Activated CD4-positive, alpha-beta T cell treated with anti-CD3 and anti-CD28 coated beads, Interleukin-2, Interleukin-6, amounts not matched to agents 100 ng/mL and 50 ng/mL, durations not matched to agents 16 hours and 8 hours (primary cell): ENCODE data around the gene NEURL4.
"Not testable (repeated sequence)": the region's sequence is repeated elsewhere in the genome, so short reads cannot be mapped to it uniquely, and the experiment has no call there.

Experiments
- DNase-seq: peaks from one replicate; pipeline ENCODE4 v3.0.0-alpha.2; 2020

The NEURL4 gene

GRCh38 chr17:7346761-7347614, 17.9 kb upstream of the NEURL4 start:
- DNase-seq = no peak

GRCh38 chr17:7343250-7343649, 14.1 kb upstream of the NEURL4 start:
- DNase-seq = no peak

GRCh38 chr17:7341842-7342241, 12.7 kb upstream of the NEURL4 start:
- DNase-seq = no peak

- DNase-seq = no peak
Measured at GRCh38 chr17:7340179-7340578, 11.0 kb upstream of the NEURL4 start.

GRCh38 chr17:7337600-7337999, 8.5 kb upstream of the NEURL4 start:
- not testable (repeated sequence) for DNase-seq

- peak; percentile 93 for DNase-seq
Measured at GRCh38 chr17:7336240-7337175, 7.4 kb upstream of the NEURL4 start, which contains the start of gene ACAP1. TSS of gene ACAP1 (plus strand) at chr17:7336529. CDS start at chr17:7336735, 206 bp downstream.

GRCh38 chr17:7335765-7336164, 6.6 kb upstream of the NEURL4 start:
- DNase-seq = not testable (repeated sequence)

GRCh38 chr17:7334938-7335538, 5.9 kb upstream of the NEURL4 start:
- no peak for DNase-seq

- not testable (repeated sequence) for DNase-seq
Measured at GRCh38 chr17:7332600-7333069, 3.5 kb upstream of the NEURL4 start.

- DNase-seq = no peak
Measured at GRCh38 chr17:7332111-7332510, 3.0 kb upstream of the NEURL4 start.

- no peak for DNase-seq
Measured at GRCh38 chr17:7330638-7331015, 1.5 kb upstream of the NEURL4 start.

- DNase-seq = peak; percentile 88
Measured at GRCh38 chr17:7329997-7330637, 982 bp upstream of the NEURL4 start.

- peak; percentile 98 for DNase-seq
Measured at GRCh38 chr17:7329374-7329996, 350 bp upstream of the NEURL4 start.

- DNase-seq = no peak
Measured at GRCh38 chr17:7328009-7328408, 1.1 kb downstream of the NEURL4 start.

- no peak for DNase-seq
Measured at GRCh38 chr17:7327501-7327900, 1.6 kb downstream of the NEURL4 start.

- no peak for DNase-seq
Measured at GRCh38 chr17:7327056-7327455, 2.1 kb downstream of the NEURL4 start.

- no peak for DNase-seq
Measured at GRCh38 chr17:7326186-7326585, 2.9 kb downstream of the NEURL4 start.

- DNase-seq = no peak
Measured at GRCh38 chr17:7325031-7325528, 4.1 kb downstream of the NEURL4 start.

- DNase-seq = no peak
Measured at GRCh38 chr17:7324438-7324779, 4.7 kb downstream of the NEURL4 start.

- DNase-seq = peak; percentile 73
Measured at GRCh38 chr17:7323731-7324437, 5.3 kb downstream of the NEURL4 start.

- DNase-seq = no peak
Measured at GRCh38 chr17:7322520-7323194, 6.5 kb downstream of the NEURL4 start.
